Stimulated activated CD4-positive, alpha-beta T cell treated with anti-CD3 and anti-CD28 coated beads, Interleukin-12 subunit alpha, Interleukin-12 subunit beta, amount 100 ng/mL, for 4 hours (primary cell): ENCODE data around the gene LENG1.
"Not testable (repeated sequence)": the region's sequence is repeated elsewhere in the genome, so short reads cannot be mapped to it uniquely, and the experiment has no call there.

Source experiments
- DNase-seq: peaks from one replicate; pipeline ENCODE4 v3.0.0-alpha.2; 2020

LENG1 gene

GRCh38 chr19:54189145-54189734 lies 29.7 kb upstream of the LENG1 start, which contains the start of gene MBOAT7:
TSS of gene MBOAT7 (minus strand) at chr19:54189580. CDS start at chr19:54188508, 1,072 bp downstream.
- DNase-seq, result no peak

GRCh38 chr19:54188215-54188871 lies 28.8 kb upstream of the LENG1 start:
- DNase-seq, result peak; percentile 45

- no peak for DNase-seq
Observed at GRCh38 chr19:54186934-54187381, 27.4 kb upstream of the LENG1 start.

- DNase-seq, result no peak
Observed at GRCh38 chr19:54186351-54186750, 26.8 kb upstream of the LENG1 start.

GRCh38 chr19:54183431-54183830 lies 23.9 kb upstream of the LENG1 start:
- no peak for DNase-seq

GRCh38 chr19:54181894-54182293 lies 22.4 kb upstream of the LENG1 start:
- not testable (repeated sequence) for DNase-seq

- DNase-seq, result no peak
Observed at GRCh38 chr19:54180691-54181091, 21.2 kb upstream of the LENG1 start.

GRCh38 chr19:54179921-54180461 lies 20.5 kb upstream of the LENG1 start:
- DNase-seq, result no peak

- no peak for DNase-seq
Observed at GRCh38 chr19:54179262-54179852, 19.8 kb upstream of the LENG1 start.

GRCh38 chr19:54178581-54179261 lies 19.2 kb upstream of the LENG1 start:
- DNase-seq, result peak; percentile 29

- no peak for DNase-seq
Observed at GRCh38 chr19:54173951-54174834, 14.7 kb upstream of the LENG1 start.

- DNase-seq, result no peak
Observed at GRCh38 chr19:54173359-54173699, 13.8 kb upstream of the LENG1 start.

- DNase-seq, result no peak
Observed at GRCh38 chr19:54172471-54173358, 13.2 kb upstream of the LENG1 start, which contains the start of gene TMC4. TSS of gene TMC4 (minus strand) at chr19:54173160. CDS start at chr19:54173117, 43 bp downstream.

GRCh38 chr19:54171736-54172431 lies 12.4 kb upstream of the LENG1 start:
- DNase-seq, result not testable (repeated sequence)

- DNase-seq, result no peak
Observed at GRCh38 chr19:54169149-54169740, 9.7 kb upstream of the LENG1 start.

- peak; percentile 95 for DNase-seq
Observed at GRCh38 chr19:54168174-54168917, 8.8 kb upstream of the LENG1 start.

- DNase-seq, result no peak
Observed at GRCh38 chr19:54165222-54165621, 5.7 kb upstream of the LENG1 start.

GRCh38 chr19:54164369-54165068 lies 5.0 kb upstream of the LENG1 start:
- DNase-seq, result peak; percentile 42

GRCh38 chr19:54162884-54163283 lies 3.4 kb upstream of the LENG1 start:
- no peak for DNase-seq
